ENCODE measurements around the gene ME2.

DNA sequence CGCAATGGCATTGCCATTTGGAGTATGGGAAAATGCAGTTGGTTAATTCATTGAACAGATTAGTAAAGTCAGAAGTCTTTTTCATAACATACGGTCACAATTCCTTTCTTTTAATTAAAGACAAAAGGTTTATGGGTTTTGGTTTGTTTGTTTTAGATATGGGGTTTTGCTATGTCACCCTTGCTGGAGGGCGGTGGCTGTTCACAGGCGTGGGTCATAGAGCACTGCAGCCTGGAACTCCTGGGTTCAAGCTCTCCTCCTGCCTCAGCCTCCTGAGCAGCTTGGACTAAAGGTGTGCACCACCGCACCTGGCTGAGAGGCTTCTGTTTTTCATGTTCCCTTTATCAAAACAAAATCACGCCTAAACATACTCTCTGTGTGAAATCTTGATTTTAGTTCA, 70.3 kb downstream of the ME2 start:
- TF ChIP-seq CTCF (IDR thresholded peaks at IDR 0.05) (no peak), POLR2A (IDR thresholded peaks at IDR 0.05) (no peak)
